Fibroblast of peridontal ligament (primary cell): ENCODE results near the gene NOP10.
"Not testable (repeated sequence)": the region's sequence is repeated elsewhere in the genome, so short reads cannot be mapped to it uniquely, and the experiment has no call there.

ENCODE experiments used
- DNase-seq: peaks from one replicate; pipeline ENCODE4 v3.0.0-alpha.2; 2010; ENCODE audit errors: extremely low read depth

NOP10 gene

DNA sequence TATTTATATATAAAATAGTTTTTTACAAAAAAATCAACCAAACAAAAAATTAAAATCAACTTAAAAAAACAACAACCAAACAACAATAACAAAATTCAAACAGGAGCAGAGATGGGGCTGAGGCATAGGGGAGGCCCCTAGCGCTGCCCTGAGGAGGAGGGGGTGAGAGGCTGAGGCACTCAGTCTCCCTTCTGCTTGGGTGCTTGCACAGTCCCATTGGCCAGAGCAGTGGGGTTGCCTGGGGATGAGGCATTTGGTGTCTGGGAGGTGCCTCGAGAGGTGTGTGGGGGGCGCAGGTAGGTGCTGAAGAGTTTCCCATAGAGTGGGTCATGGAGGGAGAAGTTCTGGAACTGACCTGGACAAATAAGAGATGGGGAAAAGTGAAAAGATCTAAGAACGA is 16.0 kb upstream of the NOP10 start:
- DNase-seq = no peak

DNA sequence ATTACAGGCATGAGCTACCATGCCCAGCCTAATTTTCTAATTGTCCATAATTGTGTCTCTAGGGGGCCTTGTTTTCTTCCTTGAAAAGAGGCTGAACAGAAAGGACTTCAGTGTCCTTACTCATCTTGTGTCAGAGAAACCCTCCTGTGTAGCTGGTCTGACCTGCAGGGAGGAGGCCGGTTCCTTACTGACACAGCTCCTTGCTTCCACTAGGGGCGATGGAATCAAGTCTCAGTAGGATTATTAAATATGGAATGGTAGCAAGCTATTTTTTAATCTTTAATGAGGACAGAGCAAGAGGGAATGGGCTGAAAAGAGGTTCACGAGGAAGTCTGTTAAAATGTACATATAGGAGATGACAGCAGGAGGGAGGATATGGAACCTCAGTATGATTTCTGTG is 15.4 kb upstream of the NOP10 start:
- no peak for DNase-seq

DNA sequence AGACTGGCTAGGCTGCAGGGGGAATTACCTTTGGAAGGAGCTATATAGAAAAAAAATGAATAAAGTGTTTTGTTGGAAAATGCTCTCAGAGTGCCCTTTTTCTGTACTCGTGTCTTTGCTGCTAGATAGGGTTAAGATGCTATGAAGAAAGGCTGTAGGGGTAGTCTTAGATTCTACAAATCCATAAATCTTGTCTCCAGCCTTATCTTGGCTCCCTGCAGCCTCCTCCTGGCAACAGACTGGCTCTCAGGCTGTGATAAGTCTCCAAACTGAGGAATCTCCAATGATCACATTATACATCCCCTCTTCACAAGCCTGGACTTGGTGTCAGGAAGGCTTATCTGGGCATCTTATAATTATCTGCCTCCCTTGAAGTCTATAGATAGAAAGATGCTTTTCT is 14.7 kb upstream of the NOP10 start:
- no peak for DNase-seq

DNA sequence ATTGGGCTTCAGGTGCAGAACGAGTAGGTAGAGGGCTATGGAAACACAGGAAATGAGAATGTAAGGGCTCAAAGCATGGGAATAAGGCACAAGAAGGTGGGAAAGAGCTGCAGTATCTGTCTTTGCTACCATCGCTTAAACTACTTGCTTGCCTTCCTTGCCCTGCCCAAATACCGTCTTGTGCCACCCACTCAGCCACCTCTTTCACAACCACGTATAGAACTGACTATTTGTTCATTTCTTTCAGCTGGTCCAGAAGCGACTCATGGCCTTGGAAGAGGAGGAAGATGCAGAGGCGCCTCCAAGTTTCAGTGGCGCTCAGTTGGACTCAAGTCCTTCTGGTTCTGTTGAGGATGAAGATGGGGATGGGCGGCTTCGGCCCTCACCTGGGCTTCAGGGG is 12.3 kb upstream of the NOP10 start:
- DNase-seq = no peak

DNA sequence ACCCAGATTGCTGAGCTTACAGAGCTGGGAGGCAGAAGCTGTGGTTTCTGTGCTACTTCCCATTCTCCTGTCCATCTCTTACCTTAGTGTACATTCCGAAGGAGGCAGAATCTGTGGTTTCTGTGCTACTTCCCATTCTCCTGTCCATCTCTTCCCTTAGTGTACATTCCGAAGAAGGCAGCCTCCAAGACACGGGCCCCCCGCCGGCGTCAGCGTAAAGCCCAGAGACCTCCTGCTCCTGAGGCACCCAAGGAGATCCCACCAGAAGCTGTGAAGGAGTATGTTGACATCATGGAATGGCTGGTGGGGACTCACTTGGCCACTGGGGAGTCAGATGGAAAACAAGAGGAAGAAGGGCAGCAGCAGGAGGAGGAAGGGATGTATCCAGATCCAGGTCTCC is 11.3 kb upstream of the NOP10 start:
- no peak for DNase-seq

DNA sequence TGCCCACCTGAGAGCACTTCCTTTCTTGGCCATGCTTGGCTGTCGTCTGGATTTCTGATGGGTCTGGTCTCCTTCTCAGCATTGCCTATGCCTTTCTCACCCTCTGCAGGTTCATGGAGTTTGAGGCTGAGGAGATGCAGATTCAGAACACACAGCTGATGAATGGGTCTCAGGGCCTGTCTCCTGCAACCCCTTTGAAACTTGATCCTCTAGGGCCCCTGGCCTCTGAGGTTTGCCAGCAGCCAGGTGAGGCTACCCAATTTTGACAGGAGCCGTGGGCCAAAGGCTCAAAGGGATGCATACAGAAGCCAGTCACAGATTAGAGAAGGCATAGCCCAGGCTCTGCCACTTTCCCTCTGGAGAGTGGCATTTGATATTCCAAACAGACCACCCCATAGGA is 10.7 kb upstream of the NOP10 start:
- DNase-seq = no peak

DNA sequence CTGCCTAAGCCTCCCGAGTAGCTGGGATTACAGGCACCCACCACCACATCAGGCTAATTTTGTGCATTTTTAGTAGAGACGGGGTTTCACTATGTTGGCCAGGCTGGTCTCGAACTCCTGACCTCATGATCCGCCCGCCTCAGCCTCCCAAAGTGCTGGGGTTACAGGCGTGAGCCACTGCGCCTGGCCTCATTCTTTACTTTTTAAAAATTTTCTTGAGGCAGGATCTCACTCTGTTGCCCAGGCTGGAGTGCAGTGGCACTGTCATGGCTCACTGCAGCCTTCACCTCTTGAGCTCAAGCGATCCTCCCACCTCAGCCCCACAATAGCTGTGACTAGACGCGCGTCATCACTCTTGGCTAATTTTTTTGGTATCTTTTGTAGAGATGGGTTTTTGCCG is 10.1 kb upstream of the NOP10 start:
- not testable (repeated sequence) for DNase-seq

DNA sequence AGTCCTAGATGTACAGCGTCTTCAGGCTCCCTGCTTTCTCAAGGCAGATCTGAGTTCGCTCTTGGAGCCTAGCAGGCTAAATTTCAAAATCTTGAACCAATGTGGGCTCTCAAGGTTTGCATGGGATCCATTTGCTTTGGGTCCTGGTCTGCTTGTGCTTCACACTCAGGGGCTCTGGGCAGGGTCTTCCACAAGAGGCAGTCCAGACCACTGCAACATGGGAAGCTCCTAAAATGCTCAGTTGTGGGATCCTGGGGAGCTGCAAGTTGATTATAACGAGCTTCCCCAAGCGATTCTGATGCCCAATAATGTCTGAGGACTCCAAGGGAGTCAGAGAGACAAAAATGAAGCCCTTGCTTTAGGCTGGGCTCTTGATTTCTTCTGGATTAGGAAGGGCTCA is 6.8 kb upstream of the NOP10 start:
- DNase-seq = no peak

DNA sequence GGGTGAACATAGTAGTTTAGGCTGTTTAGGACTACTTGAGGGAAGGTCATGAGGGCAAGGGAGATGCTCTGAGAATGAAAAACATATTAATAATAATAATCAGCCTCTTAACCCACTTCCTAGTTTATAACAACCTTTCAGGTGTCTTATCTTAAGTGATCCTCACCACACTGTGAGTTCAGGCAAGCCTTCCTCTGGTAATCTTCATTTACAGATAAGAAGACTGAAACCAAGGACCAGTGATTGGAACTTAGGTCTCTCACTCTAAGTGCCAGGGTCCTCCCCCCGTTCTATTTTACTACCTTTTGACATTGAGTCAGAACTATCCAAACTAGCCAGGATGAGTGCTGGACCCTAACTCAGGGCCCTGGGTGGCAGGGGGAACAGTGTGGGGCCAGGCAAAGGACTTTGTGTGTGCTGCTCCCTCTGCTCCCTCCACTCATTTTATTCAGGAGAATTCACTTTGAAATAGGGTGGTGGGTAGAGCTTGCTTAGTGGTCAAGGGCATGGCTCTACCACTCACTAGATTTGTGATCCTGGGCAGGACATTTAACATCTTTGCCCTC is 5.9 kb upstream of the NOP10 start:
- no peak for DNase-seq

DNA sequence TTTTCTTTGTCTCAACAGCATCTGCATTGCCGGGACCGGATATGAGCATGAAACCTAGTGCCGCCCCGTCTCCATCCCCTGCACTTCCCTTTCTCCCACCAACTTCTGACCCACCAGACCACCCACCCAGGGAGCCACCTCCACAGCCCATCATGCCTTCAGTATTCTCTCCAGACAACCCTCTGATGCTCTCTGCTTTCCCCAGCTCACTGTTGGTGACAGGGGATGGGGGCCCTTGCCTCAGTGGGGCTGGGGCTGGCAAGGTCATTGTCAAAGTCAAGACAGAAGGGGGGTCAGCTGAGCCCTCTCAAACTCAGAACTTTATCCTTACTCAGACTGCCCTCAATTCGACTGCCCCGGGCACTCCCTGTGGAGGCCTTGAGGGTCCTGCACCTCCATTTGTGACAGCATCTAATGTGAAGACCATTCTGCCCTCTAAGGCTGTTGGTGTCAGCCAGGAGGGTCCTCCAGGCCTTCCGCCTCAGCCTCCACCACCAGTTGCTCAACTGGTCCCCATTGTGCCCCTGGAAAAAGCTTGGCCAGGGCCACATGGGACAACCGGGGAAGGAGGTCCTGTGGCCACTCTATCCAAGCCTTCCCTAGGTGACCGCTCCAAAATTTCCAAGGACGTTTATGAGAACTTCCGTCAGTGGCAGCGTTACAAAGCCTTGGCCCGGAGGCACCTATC is 5.2 kb upstream of the NOP10 start:
- DNase-seq = no peak

DNA sequence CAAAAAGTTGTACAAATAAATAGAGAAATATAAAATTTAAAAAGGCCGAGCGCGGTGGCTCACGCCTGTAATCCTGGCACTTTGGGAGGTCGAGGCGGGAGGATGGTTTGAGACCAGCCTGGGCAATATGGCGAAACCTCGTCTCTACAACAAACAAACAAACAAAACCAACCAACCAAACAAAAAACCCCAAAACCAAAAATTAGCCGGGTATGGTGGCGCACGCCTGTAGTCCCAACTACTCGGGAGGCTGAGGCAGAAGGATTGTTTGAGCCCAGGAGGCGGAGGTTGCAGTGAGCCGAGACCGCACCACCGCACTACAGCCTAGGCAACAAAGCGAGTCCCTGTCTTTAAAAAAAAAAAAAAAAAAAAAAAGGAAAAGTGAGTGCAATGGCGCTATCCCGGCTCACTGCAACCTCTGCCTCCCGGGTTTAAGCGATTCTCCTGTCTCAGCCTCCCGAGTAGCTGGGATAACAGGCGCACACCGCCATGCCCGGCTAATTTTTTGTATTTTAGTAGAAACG is 661 bp downstream of the NOP10 start:
- not testable (repeated sequence) for DNase-seq

DNA sequence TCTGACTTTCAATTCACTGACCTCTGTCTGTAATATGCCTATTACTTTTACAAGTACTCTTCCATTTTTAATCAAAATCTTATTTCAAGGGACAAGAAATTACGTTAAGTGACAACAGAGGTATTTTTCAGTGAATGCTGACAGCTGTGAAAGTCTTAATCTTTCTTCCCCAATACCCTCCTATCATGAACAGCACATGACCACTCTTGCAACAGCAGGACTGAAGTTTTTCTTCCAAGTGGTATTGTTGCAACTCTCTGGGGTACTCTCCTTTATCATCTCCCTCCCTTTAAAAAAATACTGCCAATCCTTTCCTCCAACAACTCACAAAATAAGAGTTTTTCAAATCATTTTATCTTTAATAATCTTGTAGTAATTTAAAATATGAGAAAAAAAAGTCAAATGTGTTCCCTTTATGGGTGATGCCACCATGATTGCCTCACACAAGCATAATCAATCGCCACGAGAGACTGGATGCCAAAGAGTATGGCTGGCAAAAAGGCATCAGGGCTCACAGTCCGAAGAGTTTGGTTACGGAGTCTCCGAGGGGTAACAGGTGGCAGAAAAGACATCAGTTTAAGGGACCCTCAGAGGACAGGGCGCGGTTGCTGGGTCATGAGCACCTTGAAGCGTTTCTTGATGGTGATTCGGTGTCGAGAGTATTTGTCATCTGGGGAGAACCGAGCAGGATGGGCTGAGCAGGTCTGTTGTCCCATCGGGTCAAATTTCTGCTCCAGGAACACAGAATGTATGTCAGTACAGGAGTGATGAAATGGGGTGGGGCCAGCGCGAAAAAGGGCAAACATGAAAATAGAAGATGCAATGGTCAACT is 1.3 kb downstream of the NOP10 start:
- DNase-seq = no peak

DNA sequence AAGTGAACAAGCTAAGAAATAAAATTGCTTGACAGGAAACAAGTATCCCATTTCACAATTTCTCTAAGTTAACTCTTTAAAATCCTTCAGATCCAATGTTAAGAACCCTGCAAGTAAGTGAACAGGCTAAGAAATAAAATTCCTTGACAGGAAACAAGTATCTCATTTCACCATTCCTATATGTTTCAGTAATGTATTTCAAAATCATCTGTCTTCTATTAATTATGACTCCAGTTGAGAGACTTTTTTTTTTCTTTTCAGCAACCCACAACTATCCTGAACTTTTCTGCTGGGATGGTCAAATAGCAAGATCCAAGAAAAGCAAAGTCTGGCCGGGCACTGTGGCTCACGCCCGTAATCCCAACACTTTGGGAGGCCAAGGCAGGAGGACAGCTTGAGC is 3.0 kb downstream of the NOP10 start:
- DNase-seq = peak; percentile 32

DNA sequence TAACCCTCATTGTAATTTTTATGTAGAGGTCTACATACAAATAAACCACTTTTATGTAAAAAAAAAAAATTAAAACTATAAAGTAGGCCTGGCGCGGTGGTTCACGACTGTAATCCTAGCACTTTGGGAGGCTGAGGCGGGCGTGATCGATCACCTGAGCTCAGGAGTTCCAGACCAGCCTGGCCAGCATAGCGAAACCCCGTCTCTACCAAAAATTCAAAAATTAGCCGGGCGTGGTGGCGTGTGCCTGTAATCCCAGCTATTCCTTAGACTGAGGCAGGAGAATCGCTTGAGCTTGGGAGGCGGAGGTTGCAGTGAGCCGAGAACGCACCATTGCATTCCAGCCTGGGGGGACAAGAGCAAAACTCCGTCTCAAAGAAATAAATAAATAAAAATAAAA is 4.6 kb downstream of the NOP10 start:
- no peak for DNase-seq

DNA sequence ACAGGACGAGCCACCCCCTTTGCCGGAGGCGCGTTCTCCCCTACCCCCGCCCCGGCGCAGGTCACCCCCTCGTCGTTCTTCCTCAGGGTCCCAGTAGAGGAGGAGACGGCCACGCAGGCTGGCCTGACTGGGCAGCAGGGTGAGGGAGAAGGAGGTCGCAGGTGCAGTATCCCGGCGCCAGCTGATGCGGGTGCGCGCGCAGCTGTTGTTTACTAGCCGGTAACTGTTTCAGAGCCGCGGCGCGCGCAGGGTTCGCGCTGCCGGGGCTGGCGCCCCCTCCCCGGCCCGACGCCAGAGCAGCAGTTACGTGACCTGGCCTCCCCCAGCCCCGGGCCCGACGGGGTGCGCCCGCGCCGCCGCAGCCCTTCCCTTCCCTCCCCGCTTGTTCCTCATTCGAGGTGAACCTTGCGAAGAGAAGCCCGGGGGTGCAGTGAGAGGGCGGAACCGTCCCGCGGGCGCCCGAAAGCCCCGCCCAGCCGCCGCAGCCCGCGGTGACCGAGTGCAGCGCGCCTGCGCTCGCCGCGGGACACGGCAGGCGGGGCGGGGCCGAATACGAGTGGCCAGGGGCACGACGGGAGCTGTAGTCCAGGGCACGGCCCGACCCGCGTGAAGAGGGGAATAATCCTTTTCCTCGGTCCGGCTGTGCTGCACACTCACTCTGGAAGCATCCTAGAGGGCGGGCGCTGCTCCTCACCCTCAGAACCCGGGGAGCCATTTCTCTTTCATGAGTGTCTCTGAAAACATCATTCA is 5.2 kb downstream of the NOP10 start, which contains the start of gene SLC12A6:
SLC12A6 (minus strand) TSS at position 225 of the 750 bp plus-strand sequence. CDS start 1,101 bp downstream, outside the sequence.
- DNase-seq = peak; percentile 85

DNA sequence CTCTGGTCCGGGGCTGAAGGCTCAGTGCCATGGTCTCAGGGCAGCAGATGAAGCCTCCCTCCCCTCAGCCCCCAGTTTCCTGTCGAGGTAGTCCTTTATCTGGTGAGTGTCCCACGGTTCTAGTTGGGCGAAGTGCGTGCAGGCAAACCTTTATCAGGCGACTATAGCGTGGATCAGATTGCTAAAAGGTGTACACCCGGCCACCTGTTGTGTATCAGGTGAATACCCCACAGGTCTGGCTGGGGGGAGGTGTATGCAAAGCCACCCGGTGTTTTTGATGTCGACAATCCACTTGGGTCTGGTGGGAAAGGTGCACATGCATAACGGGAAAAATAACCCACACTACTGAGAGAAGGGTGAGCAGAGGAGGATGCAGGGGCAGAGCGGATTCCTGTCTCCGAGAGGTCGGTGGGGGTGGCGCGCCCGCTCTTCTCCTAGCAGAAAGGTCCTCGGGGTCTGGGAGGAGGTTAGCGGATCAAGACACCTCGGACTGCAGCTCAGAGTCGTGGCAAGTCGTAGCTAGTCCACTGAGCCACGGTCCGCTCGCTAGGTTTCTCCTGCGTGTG is 5.9 kb downstream of the NOP10 start:
- no peak for DNase-seq

DNA sequence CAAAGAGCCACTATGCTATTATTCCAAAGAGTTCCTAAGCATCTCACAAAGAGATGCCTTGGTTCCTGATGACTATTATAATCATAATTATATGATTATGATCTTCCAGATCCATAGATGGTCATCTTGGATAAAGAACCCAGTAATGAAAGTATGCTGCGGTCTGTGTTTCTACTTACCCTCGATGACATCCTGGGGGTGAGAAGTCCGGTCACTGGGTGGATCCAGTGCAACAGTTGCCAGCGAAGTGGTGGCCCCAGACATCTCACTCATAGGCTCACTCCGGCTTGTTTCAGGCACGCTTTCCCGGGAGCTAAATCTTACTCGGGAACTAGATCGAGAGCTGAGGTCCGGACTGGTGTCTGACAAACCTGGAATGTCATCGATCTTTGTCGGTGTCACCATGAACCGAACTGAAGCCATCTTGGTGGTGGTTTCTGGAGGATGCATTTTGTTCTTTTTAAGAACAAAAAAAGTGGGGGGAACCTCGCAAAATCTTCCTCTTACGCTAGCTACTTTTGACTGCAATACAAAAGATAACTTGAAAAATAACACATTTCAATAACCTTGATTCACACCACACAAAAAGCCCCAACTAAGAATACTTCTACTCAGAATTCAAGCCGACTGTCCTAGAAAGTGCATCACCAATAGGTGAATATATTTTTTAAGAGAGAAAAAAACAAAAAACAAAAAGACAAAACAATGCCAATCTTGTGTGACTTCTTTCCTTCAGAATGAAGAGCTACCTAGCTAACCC is 6.5 kb downstream of the NOP10 start:
- DNase-seq = no peak

DNA sequence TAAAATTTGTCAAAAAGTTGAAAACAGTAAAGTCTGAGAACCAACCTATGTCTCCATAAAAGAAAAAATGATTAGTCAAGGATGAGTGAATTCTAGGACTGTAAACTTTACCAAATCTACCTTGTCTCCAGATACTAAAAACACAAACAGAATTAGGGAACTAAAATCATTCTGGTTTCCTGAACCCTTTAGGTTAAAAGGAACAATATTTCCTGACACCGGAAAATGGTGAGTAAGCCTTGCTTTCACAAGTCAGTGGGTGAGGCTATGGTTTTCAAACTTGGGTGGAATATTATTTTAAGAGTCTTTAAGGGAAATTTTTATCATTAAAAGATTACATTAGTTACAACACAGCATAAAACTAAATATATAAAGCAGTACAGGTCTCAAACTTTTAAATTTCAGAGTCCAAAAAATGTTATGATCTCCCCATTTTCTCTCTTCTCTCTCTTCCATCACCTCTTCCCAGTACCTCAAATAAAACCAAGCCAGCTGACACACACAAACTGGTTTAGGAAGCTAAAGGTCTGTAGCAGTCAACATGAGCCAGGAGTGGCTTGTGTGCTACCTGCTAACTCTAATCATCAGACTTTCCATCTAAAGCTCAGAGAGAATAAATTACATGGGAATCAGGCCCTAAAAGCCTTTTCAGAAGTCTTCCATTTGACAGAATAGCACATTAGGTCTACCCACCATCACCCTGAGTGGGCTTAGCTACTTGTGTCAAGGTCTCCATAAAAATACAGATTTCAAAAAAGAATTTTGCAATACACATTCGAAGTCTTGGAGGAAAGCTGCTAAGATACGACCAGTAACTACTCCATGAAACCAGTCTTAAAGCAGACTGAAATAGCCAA is 7.5 kb downstream of the NOP10 start:
- DNase-seq = peak; percentile 24

DNA sequence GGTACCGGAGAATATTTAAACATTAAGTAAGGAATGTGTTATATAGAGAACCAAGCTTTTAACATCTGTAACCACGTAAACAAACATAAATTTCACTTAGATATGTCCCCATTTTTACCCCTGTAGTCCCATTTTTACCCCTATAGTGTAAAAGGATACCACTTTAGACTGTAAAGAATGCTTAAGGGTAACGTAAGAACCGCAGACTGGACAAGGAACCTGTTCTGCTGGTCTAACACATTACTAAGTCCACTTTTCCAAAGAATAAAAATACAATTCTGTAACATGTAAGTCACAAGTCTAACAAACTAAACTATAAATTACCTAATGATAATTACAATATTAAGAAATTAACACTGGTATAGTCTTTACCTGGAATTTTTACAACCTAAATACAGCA is 8.3 kb downstream of the NOP10 start:
- DNase-seq = no peak

DNA sequence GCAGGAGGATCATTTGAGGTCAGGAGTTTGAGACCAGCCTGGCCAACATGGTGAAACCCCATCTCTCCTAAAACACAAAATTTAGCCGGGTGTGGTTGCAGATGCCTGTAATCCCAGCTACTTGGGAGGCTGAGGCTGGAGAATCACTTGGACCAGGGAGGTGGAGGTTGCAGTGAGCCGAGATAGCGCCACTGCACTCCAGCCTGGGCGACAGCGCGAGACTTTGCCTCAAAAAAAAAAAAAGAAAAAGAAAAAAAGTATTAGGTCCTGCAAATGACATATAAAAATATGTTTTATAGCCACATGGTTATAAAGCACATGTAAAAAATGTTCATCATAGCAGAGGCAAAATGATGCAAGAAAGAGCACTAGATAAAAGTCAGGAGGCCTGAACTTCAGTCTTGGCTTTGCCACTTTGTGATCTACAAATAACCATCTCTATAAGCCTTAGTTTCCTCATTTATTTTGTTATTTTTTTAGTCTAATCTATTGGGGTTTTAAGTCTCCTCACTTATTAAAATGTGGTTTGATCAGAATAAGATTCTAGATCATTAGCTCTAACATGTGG is 10.3 kb downstream of the NOP10 start:
- no peak for DNase-seq
